SK-N-SH treated with all-trans-retinoic acid at 6 μM for 48 hours (cell line): ENCODE results near the gene GRID1.

ENCODE experiments used
- ARNTL ChIP-seq: fragments of 450-650 bp; formaldehyde crosslinking; IDR thresholded peaks from 2 replicates; pipeline ENCODE4 v1.5.0; 2020; ENCODE audit warnings: low read depth, mild to moderate bottlenecking, moderate library complexity, borderline replicate concordance
- BACH2 ChIP-seq: fragments of 250-450 bp; sonication (Bioruptor Pico); IDR thresholded peaks from 2 replicates; pipeline ENCODE4 v1.9.0; 2021; ENCODE audit warnings: mild to moderate bottlenecking, borderline replicate concordance
- CSDC2 ChIP-seq: fragments of 250-450 bp; sonication (Bioruptor Pico); IDR thresholded peaks from 2 replicates; pipeline ENCODE4 v1.5.0; 2020; ENCODE audit warnings: mild to moderate bottlenecking, moderate library complexity
- GLIS3 ChIP-seq: fragments of 250-450 bp; sonication (Bioruptor Pico); IDR thresholded peaks from 2 replicates; pipeline ENCODE4 v1.5.0; 2020; ENCODE audit warnings: mild to moderate bottlenecking, moderate library complexity
- ISL1 ChIP-seq: fragments of 250-450 bp; sonication (Bioruptor Pico); IDR thresholded peaks from 2 replicates; pipeline ENCODE4 v2.1.2; 2022; ENCODE audit warnings: mild to moderate bottlenecking, moderate library complexity
- RARB ChIP-seq: fragments of 250-450 bp; sonication (Bioruptor Pico); IDR thresholded peaks from 2 replicates; pipeline ENCODE4 v1.8.0; 2021; ENCODE audit warnings: mild to moderate bottlenecking, moderate library complexity
- TOX ChIP-seq: fragments of 250-450 bp; sonication (Bioruptor Pico); IDR thresholded peaks from 2 replicates; pipeline ENCODE4 v1.8.0; 2021; ENCODE audit warnings: mild to moderate bottlenecking, moderate library complexity, borderline replicate concordance
- ZC3H10 ChIP-seq: fragments of 250-450 bp; sonication (Bioruptor Pico); IDR thresholded peaks from 2 replicates; pipeline ENCODE4 v1.5.1; 2021; ENCODE audit warnings: mild to moderate bottlenecking, moderate library complexity
- ZFP3 ChIP-seq: fragments of 250-450 bp; sonication (Bioruptor Pico); IDR thresholded peaks from 2 replicates; pipeline ENCODE4 v1.5.0; 2020; ENCODE audit warnings: mild to moderate bottlenecking, moderate library complexity
- ZFP30 ChIP-seq: fragments of 450-650 bp; formaldehyde crosslinking; IDR thresholded peaks from 2 replicates; pipeline ENCODE4 v1.5.0; 2022; ENCODE audit warnings: mild to moderate bottlenecking, moderate library complexity
- ZNF8 ChIP-seq: fragments of 450-650 bp; formaldehyde crosslinking; IDR thresholded peaks from 2 replicates; pipeline ENCODE4 v1.5.0; 2020; ENCODE audit warnings: mild to moderate bottlenecking, moderate library complexity
- TF ChIP-seq, protein P1 (sequence below): fragments of 250-450 bp; sonication (Bioruptor Pico); IDR thresholded peaks from 2 replicates; pipeline ENCODE4 v1.8.0; 2020; ENCODE audit warnings: mild to moderate bottlenecking, moderate library complexity, borderline replicate concordance
- TF ChIP-seq, protein P2 (sequence below): fragments of 250-450 bp; sonication (Bioruptor Pico); IDR thresholded peaks from 2 replicates; pipeline ENCODE4 v1.8.0; 2021; ENCODE audit warnings: low read depth, mild to moderate bottlenecking, moderate library complexity, borderline replicate concordance

DNA sequence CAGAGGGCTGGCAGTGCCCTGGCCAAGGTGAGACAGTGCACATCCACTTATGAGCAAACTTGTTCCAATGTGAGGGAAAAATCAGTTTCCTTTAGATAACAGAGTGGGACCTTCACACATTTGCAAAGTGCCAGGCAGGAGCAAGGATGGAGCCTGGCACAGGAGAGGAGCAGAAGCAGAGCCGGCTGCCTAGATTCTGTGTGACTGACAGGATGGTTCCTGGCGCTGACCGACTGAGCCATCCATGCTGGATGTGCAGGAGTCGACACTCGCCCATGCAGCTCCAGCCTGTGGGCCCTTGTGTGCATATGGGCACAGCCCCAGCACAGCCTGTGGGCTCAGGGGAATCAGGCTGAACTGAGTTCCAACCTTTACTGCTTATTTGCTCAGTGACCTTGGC is 346.5 kb downstream of the GRID1 start:
- TF ChIP-seq ZFP30 (CRISPR knock-in tag) (no peak), ZNF8 (no peak), ISL1 (CRISPR knock-in tag) (no peak), BACH2 (CRISPR knock-in tag) (no peak), GLIS3 (CRISPR knock-in tag) (no peak), ZFP3 (CRISPR knock-in tag) (no peak), ZC3H10 (CRISPR knock-in tag) (no peak), CSDC2 (no peak), TOX (CRISPR knock-in tag) (no peak), RARB (CRISPR knock-in tag) (no peak), ARNTL (CRISPR knock-in tag) (no peak)
- TF ChIP-seq, protein P1, sequence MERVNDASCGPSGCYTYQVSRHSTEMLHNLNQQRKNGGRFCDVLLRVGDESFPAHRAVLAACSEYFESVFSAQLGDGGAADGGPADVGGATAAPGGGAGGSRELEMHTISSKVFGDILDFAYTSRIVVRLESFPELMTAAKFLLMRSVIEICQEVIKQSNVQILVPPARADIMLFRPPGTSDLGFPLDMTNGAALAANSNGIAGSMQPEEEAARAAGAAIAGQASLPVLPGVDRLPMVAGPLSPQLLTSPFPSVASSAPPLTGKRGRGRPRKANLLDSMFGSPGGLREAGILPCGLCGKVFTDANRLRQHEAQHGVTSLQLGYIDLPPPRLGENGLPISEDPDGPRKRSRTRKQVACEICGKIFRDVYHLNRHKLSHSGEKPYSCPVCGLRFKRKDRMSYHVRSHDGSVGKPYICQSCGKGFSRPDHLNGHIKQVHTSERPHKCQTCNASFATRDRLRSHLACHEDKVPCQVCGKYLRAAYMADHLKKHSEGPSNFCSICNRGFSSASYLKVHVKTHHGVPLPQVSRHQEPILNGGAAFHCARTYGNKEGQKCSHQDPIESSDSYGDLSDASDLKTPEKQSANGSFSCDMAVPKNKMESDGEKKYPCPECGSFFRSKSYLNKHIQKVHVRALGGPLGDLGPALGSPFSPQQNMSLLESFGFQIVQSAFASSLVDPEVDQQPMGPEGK (CRISPR knock-in tag), result no peak
- TF ChIP-seq, protein P2, sequence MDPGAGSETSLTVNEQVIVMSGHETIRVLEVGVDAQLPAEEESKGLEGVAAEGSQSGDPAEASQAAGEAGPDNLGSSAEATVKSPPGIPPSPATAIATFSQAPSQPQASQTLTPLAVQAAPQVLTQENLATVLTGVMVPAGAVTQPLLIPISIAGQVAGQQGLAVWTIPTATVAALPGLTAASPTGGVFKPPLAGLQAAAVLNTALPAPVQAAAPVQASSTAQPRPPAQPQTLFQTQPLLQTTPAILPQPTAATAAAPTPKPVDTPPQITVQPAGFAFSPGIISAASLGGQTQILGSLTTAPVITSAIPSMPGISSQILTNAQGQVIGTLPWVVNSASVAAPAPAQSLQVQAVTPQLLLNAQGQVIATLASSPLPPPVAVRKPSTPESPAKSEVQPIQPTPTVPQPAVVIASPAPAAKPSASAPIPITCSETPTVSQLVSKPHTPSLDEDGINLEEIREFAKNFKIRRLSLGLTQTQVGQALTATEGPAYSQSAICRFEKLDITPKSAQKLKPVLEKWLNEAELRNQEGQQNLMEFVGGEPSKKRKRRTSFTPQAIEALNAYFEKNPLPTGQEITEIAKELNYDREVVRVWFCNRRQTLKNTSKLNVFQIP, result no peak
